ENCODE measurements around the gene CLDN12.
A peak's percentile ranks its signal among the peaks of the same experiment; 100 is the strongest.

CLDN12 gene

DNA sequence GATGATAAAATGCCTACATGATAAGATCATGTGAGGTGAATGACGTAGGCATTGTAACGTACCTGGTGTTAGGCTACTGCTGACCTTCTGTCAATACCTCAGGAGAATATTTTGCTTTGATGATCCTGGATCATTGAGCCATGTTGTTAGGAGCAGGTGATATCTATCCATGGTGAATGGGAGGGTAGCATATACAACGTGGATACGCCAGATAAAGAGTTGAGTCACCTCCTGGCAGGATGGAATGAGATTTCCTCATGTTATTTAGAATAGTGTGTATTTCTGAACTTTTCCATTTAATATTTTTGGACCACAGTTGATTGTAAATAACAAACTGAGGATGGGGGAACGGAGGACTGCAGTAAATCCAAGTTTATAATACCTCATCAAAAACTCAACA lies 11.8 kb upstream of the CLDN12 start:
- no peak overlapping the region for H3K27ac ChIP-seq
- no peak for TF ChIP-seq ZFX (IDR thresholded peaks at IDR 0.05; ENCODE audit: borderline replicate concordance)
- TF ChIP-seq, protein P1, sequence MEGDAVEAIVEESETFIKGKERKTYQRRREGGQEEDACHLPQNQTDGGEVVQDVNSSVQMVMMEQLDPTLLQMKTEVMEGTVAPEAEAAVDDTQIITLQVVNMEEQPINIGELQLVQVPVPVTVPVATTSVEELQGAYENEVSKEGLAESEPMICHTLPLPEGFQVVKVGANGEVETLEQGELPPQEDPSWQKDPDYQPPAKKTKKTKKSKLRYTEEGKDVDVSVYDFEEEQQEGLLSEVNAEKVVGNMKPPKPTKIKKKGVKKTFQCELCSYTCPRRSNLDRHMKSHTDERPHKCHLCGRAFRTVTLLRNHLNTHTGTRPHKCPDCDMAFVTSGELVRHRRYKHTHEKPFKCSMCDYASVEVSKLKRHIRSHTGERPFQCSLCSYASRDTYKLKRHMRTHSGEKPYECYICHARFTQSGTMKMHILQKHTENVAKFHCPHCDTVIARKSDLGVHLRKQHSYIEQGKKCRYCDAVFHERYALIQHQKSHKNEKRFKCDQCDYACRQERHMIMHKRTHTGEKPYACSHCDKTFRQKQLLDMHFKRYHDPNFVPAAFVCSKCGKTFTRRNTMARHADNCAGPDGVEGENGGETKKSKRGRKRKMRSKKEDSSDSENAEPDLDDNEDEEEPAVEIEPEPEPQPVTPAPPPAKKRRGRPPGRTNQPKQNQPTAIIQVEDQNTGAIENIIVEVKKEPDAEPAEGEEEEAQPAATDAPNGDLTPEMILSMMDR (IDR thresholded peaks at IDR 0.05): no peak

DNA sequence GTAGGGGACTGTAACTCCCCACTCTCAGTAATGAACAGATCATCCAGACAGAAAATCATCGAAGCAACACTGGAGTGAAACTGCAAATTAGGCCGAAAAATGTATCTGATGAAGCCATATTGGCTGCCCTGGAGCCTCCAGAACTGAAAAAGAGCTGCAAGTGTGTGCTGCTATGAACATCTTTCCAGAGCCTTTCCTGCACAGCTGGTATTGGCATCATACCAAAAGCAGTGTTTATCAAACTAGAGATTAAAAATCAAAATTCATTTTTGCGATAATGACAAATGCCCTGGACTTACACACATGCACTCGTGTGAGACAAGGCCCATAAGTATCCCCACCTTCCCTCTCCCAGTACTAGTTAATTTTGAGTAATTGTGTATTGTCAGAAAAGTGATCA lies 6.8 kb upstream of the CLDN12 start:
- H3K27ac ChIP-seq: no peak overlapping the region
- TF ChIP-seq, protein P1 (IDR thresholded peaks at IDR 0.05): no peak
- TF ChIP-seq ZFX (IDR thresholded peaks at IDR 0.05; ENCODE audit: borderline replicate concordance): no peak

DNA sequence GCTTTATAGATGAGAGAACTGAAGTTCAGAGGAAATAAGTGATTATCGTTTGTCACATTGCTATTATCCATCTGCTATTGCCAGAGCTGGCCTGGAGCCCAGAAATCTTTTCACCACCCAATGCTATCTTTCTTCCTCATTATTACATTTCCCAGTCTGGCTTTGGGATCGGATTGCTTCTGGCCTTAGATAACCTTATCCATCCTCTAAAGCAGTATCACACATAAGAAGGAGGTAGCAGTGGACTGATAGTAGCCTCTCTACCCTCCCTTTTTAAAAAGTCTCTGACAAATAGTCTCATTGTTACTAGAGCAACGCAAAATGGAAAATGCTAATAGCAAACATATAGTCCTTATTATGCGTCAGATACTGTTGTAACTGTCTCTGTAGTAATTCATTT lies 1.3 kb upstream of the CLDN12 start:
- TF ChIP-seq ZFX (IDR thresholded peaks at IDR 0.05; ENCODE audit: borderline replicate concordance): no peak
- TF ChIP-seq, protein P1 (IDR thresholded peaks at IDR 0.05): no peak
- no peak overlapping the region for H3K27ac ChIP-seq

GRCh38 chr7:90402785-90403173 lies 482 bp upstream of the CLDN12 start:
- H3K27ac ChIP-seq: peak overlapping the region; percentile 82

GRCh38 chr7:90404777-90405176 lies 1.5 kb downstream of the CLDN12 start:
- no peak overlapping the region for H3K27ac ChIP-seq
- TF ChIP-seq, protein P1 (IDR thresholded peaks at IDR 0.05): no peak
- TF ChIP-seq ZFX (IDR thresholded peaks at IDR 0.05; ENCODE audit: borderline replicate concordance): no peak

More at GRCh38 chr7:90402785-90403173, 482 bp upstream of the CLDN12 start:
- TF ChIP-seq, protein P1 (IDR thresholded peaks at IDR 0.05): no peak
- no peak for TF ChIP-seq ZFX (IDR thresholded peaks at IDR 0.05; ENCODE audit: borderline replicate concordance)

GRCh38 chr7:90407484-90407821 lies 4.2 kb downstream of the CLDN12 start:
- TF ChIP-seq, protein P1 (IDR thresholded peaks at IDR 0.05): no peak
- no peak for TF ChIP-seq ZFX (IDR thresholded peaks at IDR 0.05; ENCODE audit: borderline replicate concordance)
- H3K27ac ChIP-seq: peak overlapping the region; percentile 22

- H3K27ac ChIP-seq: peak overlapping the region; percentile 22; the same call in 1 of the 2 replicates
- TF ChIP-seq, protein P1 (IDR thresholded peaks at IDR 0.05): no peak
- no peak for TF ChIP-seq ZFX (IDR thresholded peaks at IDR 0.05; ENCODE audit: borderline replicate concordance)
Measured at GRCh38 chr7:90408142-90408541, 4.9 kb downstream of the CLDN12 start.
